HG03095 (cell line): ENCODE data around the gene IL18RAP.

Source experiments
- ATAC-seq: cut with Tn5 transposase; IDR thresholded peaks from one replicate; pipeline ENCODE4 v1.9.1; 2021; ENCODE audit warnings: moderate library complexity; ENCODE audit not compliant: unreplicated experiment

The IL18RAP gene, protein sequence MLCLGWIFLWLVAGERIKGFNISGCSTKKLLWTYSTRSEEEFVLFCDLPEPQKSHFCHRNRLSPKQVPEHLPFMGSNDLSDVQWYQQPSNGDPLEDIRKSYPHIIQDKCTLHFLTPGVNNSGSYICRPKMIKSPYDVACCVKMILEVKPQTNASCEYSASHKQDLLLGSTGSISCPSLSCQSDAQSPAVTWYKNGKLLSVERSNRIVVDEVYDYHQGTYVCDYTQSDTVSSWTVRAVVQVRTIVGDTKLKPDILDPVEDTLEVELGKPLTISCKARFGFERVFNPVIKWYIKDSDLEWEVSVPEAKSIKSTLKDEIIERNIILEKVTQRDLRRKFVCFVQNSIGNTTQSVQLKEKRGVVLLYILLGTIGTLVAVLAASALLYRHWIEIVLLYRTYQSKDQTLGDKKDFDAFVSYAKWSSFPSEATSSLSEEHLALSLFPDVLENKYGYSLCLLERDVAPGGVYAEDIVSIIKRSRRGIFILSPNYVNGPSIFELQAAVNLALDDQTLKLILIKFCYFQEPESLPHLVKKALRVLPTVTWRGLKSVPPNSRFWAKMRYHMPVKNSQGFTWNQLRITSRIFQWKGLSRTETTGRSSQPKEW

DNA sequence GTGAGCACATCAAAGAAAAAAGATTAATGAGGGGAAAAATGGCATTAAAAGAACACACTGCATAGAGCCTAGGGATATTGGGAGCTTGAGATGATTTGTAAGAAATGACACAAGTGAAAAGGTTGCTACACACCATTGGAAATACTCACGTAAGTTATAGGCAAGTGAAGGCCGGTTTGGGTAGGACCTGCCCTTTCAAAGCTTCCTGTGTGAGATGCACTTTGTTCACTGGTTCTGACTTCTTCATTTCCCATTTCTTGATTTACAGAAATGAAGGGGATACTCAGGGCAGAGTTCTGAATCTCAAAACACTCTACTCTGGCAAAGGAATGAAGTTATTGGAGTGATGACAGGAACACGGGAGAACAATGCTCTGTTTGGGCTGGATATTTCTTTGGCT is at the start of gene IL18RAP:
IL18RAP (plus strand) TSS at position 251 of the 400 bp plus-strand sequence; CDS start at position 369, 118 bp downstream.
- ATAC-seq: no peak

DNA sequence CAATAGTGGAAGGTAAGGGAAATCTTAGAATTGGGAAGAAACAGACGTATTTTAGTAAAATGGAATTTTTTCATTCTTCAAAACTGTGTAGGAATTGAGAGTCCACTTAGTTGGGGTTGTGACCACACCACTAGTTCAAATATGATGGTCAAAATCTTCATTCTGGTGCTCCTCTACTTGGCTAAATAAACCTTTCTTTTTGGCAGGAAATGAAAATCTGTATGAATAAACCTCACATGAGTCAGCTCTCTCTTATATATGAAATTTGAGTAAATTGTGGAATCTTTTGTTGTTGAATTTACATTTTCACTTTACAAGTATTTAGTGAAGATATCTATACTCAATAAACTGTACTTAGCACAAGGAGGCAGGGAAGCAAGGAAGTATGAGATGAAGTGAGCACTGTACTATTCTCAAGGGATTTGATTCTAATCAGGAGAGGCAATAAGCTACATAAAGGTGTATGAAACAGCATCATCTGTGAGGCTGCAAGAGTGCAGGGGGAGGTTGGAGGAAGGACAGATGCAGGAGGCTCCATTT is 46.8 kb upstream of the IL18RAP start:
- no peak for ATAC-seq

DNA sequence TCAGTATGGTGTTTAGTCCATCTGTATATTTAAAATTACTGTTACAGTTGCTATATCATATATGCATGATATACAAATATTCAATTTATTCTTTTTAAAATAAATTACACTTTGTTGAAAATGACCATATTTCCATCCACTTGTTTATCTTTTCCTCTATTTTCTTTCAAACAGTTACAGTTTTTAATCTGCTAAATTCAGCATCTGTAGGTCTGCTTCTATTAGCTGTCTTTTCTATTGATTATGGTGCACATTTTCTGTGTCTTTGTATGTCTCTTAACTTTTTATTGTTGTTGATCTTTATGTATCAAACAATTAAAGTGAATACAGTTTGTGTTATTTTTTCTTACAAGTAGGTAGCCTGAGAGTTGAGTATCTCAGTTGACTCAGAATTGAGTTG is 39.2 kb upstream of the IL18RAP start:
- ATAC-seq: no peak

DNA sequence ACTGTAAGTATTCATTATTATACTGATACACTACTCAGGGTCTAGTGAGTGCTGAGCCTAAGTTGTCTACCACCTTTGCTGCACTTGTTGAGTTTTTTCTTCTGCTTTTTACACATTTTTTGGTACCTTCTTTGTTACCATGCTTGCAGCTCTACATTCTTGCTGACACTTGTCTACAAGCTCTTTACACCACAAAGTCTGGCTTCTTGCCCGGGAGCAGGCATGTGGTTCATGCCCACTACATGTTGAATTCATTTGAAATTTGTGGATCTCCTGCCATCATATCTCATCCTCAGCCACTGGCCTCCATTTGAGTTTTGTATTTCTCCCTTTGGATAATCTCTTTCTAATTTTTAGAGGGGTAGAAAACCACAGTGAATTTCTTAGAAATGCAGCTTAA is 37.4 kb upstream of the IL18RAP start:
- ATAC-seq: no peak

DNA sequence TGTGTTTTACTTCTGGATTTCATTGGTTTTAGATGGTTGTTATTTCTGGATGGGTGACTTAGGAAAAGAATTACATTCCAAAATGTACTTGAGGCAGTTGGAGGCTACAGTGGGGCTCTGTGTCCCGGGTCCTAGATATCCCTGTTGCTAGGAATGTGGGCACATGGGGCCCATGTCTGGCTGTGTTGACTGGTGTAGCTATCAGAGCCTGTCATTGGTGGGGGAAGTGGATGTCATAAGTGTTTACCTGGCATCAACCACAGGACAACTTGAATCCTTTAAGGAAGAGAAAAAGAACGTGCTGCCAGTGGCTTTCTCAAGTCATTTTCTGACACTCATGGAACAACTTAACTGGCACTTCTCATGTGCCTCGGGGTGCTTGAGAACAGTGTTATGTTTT is 37.0 kb upstream of the IL18RAP start:
- no peak for ATAC-seq

DNA sequence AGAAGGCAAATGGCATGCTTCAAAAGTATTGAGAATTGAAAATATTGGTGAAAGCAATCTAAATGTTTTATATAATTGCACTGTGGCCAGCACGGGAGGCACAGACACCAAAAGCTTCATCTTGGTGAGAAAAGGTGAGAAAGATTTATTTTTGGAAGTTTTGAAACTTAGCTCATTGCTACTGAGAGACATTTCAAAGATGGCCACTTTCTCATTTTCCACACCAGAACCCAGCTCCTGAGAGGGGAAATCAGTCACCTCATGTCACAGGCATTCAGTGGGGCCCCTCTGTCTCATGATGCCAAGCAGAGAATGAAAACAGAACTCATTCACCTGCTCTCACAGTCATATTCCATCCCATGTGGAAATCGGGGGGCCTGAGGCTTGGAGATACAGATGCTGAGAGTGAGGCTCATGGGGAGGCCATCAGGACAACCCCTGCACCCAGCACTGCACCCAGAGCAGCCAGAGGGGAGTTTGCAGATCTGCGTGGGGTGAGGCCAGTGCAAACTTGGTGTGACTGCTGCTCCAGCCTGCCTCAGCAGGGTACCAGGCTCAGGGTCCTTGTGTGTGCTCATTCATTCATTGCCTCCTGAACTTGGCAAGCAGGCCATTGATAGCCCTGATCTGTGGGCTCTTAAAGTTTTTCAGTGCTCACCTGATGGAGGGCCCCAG is 36.0 kb upstream of the IL18RAP start:
- no peak for ATAC-seq

DNA sequence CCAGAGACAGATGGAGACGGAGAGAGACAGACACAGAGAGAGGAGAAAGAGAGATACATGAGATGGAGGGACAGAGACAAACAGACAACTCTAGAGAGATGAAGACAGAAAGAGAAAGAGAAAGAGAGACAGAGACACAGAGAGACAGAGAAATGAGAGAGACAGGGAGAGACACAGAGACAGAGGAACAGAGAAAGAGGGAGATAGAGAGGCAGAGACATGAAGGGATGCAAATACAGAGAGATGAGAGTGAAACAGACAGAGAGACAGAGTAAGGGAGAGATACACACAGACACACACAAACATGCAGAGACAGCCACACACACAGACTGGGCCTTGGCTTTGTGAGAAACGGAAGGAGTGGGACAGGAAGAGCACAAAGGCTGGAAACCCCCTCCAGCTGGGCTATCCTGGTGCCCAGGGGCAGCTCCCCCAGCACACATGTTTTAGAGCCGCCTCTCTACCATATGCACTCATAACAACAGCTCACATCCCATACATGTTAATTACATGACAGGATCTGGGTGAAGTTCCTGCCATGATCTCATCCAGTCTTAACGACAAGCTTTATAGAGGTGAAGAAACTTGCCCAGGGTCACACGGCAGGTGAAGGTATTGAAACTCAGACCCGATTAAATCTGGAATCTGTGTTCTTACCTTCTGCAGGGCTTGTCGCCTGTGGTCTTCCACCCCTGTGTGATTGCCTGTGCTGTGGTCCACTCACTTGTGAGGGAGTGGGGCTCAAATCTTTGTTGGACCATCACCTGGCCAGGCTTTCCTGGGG is 35.0 kb upstream of the IL18RAP start:
- no peak for ATAC-seq

DNA sequence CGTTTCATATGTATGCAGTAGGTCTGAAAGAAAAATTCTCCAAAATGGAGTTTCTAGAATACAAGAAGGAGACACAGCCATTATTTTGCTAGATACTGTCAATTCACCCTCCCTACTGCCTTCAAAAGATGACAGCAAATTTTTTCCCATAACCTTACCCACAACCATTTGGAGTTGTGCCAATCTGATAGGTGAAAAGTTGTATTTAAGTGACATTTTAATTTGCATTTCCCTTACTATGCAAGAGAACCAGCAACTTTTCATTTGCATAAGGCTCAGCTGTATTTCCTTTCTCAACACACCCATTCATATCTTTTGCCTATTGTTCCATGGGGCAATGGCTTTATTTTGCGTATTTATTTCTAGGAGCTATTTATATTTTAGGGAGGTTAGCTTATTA is 31.4 kb upstream of the IL18RAP start:
- ATAC-seq: no peak

DNA sequence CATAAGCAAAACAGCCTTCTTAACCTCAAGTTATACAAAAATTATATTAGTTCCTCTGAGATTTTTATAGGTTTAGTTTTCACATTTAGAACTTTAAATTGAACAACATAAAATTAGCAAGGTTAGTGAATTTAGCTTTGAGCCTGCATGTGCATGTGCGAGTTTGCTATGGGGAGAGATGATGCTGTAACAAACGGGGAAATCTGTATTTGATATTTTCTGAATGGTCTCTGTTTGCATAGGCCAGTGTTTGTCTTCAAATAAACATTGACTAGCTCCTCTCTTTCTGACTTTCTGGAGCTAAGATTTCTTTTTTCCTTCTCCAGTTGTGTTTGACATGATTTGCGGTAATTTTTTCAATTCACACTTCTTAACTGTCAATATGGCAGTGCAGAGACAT is 30.9 kb upstream of the IL18RAP start:
- ATAC-seq: no peak

DNA sequence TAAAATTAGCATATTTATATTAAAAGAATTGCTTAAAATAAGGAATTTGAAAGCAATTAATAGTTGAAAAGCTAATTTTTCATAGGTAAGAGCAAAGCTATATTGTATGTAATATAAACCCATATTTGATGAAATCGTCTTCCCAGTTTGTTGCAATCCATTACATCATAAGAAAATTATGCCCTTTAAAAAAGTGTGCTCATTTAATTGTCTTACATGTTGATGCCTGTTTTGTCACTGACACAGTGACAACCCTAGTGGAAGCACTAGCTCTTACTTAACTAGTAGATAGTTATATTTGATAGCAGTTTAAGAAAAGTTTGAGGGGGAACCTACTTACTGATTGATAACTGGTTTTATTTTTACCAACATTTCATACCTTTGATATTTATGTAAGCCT is 30.0 kb upstream of the IL18RAP start:
- ATAC-seq: no peak

DNA sequence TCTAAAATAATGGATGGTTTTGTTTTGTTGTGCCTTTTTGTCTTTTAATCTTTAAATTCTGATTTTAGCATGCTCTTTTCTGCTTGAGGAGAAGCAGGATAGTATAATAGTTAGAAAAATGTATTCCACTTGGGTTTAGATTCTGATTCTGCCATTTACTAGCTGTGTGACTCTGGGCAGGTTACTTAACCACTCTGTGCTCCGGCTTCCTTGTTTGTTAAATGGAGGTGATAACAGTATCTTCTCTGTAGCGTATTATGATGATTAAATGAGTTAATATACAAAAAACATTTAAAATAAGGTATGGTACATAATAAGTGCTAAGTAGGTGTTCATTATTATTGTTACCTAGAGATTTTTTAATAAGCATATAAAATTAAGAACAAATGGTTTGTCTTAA is 26.9 kb upstream of the IL18RAP start:
- ATAC-seq: no peak

DNA sequence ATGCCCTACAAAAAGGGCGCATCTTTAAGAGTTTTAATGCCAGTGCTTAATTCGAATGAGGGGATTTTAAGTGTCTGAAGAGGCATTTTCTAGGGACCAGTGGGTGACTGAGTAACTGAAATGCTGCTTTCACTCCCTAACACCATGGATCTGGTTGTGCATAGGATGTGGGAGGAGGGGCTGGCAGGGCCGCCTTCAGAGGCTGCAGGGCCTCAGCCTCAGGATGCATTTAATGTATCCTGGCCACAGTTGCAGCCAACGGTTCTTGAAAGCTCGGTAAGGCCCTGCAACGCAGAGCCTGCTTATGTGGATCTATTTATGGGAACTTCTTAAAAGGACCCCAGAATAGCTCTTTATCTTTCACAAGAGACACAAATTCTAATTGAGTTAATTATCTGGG is 25.8 kb upstream of the IL18RAP start:
- ATAC-seq: no peak

DNA sequence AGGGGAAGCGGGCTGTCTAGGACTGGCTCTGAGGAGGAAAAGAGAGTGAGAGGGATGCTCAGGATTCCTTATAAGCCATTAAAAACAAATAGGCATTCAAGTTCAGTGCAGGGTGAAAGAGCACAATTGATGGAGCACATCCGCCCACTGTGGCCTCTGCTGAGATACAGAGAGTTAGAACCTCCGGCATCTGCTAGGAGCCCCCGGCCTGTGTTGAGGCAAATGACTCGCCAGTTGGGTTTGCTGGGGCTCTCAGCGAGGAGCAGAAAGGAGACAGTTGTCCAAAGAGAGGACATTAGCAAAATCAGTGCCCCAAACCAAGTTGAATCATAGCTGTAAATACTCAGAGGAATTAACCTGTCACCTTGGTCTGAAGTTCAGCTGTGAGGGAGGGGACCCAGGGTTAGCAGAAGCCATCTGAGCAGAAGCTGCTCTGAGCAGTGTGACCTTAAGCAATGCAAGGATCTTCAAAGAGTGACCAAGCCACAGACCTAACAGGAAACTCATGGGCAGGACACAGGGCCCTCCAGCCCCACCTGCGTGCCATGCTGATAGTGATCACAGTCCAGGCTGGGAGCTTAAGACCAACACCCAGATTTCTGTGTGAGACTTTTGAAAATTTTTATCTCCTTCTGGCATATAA is 23.3 kb upstream of the IL18RAP start:
- no peak for ATAC-seq

DNA sequence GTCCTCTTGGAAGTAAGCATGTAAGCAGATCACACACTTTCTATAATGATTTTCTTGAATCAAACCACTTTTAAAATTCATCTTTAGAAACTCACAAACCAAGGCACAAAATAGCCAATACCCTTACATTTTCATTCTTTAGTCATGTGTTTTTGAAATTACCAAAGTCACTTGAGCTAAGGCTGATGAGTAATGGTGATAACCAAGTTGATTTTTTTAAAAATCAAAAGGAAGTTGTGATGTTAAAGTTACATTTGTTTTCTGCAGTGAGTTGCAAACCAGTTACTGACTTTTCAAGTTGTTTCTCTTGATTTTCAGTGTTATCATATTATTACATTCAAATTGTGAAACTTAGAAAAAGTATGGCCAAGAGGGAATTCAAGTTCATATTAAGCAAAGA is 21.5 kb upstream of the IL18RAP start:
- ATAC-seq: no peak

DNA sequence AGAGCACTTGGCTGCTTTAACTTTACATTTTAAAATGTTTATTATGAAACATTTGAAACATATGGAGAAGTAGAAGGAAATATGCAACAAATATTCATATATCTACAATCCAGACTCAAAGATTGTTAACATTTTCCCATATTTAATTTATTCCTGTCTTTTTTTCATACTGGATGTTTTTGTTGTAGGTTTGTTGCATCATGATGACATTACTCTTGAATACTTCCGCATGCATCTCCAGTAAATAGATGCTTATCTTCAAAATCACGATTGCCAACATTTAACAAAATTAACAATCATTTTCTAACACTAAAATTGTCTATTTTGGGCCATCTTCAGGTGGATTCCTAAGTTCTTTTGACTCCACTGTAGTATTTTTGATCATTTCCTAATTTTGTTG is 21.1 kb upstream of the IL18RAP start:
- no peak for ATAC-seq

DNA sequence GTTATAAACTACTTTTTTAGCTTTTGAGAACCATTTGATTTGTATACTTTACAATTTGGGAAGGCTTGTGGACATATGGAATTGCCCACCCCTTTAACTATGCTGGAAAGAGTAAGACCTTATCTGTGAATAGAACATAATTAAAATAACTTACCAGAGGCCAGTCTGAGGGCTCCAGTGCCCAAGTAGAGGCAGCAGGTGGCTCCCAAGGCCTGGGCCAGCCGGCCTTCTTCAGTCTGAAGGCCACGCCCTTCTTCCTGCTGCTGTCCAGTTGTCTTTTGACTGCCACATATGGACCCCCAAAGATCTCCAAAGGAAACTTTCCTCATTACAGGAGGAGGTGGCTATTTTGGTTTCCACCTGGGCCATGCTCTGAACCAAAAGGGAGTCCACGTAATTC is 12.0 kb upstream of the IL18RAP start:
- ATAC-seq: no peak

DNA sequence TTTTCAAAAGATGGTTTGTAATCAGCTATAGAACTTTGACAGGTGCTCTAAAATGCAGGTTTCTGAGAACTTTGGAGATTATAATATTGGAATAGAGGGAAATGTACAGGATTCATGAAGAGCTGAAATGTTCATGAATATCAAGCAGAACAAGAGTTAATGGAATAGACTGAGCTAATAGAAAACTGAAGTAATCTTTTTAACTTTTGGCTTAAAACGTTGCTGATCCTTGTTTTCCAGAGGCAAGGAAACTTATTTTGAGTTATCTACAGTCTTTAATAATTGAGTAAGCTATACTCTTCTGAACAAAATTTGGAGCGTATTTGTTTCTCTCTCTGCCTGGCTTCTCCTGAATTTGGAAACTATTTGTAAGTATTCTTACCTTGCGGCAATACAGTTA is 10.8 kb upstream of the IL18RAP start:
- no peak for ATAC-seq

DNA sequence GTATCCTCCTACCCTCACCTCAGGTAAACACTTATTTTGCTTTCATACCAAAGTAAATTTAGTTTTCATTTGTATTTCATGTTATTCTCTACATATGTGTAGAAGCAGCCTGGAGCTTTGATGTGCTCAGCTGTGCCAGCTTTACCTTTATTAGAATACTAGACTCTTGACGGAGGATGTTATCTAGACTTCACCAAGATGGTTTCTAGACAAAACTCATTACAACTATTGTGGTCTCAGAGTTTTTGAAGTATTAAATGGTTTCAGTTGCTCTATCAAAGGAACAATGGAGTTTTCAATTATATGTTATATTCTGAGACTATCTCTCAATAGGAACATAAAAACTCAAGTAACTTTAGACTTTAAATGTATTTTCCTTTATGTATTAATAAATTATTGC is 5.0 kb upstream of the IL18RAP start:
- ATAC-seq: no peak

DNA sequence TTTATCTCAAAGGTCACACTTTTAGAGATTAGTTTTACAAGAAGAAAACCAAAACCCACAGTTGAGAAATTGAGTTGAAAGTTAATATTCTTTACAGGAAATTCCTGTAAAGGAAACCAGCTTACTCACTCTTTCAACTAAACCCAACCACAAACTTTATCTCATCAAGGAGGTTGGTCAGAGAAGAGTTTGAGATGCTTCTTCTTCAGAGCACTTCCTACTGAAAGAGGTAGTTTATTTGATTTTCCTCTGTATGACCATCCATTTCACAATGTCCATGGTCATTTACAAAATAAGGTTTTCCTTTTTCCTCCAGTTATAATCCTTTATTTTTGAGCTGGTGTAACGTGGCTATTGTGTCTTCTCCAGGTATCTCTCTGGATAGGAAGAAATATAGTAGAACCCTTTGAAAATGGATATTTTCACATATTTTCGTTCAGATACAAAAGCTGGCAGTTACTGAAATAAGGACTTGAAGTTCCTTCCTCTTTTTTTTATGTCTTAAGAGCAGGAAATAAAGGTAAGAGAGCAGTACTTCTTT is 4.5 kb upstream of the IL18RAP start:
- peak; percentile 91 for ATAC-seq

DNA sequence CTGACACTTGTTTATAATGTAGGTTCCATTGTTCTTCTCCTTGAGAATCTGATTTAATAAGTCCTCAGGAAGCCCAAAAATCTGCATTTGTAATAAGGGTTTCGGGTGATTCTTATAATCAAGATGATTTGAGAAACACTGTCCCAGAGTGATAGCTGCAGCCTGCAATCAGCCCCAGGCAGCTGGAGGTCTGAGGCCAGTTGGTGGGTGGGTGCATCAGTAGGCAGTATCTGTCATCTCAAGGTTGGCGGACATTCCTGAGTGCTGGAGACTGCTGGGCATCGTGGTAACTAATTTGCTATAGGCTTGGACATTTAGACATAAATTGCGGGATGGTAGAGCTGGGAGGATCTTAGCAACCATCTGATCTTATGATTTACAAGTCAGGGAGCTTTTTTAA is 2.7 kb upstream of the IL18RAP start:
- no peak for ATAC-seq
